ENCODE results near the gene OTUD5.
A peak's percentile ranks its signal among the peaks of the same experiment; 100 is the strongest.
"Not testable (repeated sequence)": the region's sequence is repeated elsewhere in the genome, so short reads cannot be mapped to it uniquely, and the experiment has no call there.

OTUD5 gene

GRCh38 chrX:48910926-48911411, 46.4 kb downstream of the OTUD5 start:
- no peak for DNase-seq

- DNase-seq, result no peak
These were observed 47.6 kb downstream of the OTUD5 start for GRCh38 chrX:48909703-48910294.

GRCh38 chrX:48908600-48908999, 48.8 kb downstream of the OTUD5 start:
- DNase-seq, result no peak

- no peak for DNase-seq
These were observed 52.2 kb downstream of the OTUD5 start for GRCh38 chrX:48905090-48905790.

GRCh38 chrX:48904626-48905025, 52.8 kb downstream of the OTUD5 start:
- DNase-seq, result no peak

GRCh38 chrX:48904180-48904579, 53.2 kb downstream of the OTUD5 start:
- no peak for DNase-seq

GRCh38 chrX:48903290-48903689, 54.1 kb downstream of the OTUD5 start:
- DNase-seq, result no peak

GRCh38 chrX:48902776-48903175, 54.6 kb downstream of the OTUD5 start:
- DNase-seq, result no peak

- no peak for DNase-seq
These were observed 55.3 kb downstream of the OTUD5 start for GRCh38 chrX:48902135-48902534.

GRCh38 chrX:48901069-48901468, 56.3 kb downstream of the OTUD5 start:
- DNase-seq, result no peak

- DNase-seq, result no peak
These were observed 58.4 kb downstream of the OTUD5 start for GRCh38 chrX:48899078-48899410.

- DNase-seq, result peak; percentile 66 to 97 (median 83)
These were observed 59.6 kb downstream of the OTUD5 start, which contains the start of the genes PQBP1 and TIMM17B for GRCh38 chrX:48897625-48898306. Gene PQBP1, plus strand, starts transcription at chrX:48897930. Its CDS starts 580 bp downstream, at chrX:48898510. Gene TIMM17B, minus strand, starts transcription at chrX:48897768. Its CDS starts 19 bp downstream, at chrX:48897749.

GRCh38 chrX:48897157-48897624, 60.2 kb downstream of the OTUD5 start:
- DNase-seq, result peak; percentile 30 to 78 (median 49)

GRCh38 chrX:48896611-48897011, 60.8 kb downstream of the OTUD5 start:
- no peak for DNase-seq

GRCh38 chrX:48894891-48895290, 62.5 kb downstream of the OTUD5 start:
- DNase-seq, result no peak

GRCh38 chrX:48893556-48894348, 63.7 kb downstream of the OTUD5 start:
- no peak for DNase-seq

GRCh38 chrX:48892896-48893295, 64.5 kb downstream of the OTUD5 start:
- DNase-seq, result no peak

- DNase-seq, result peak; percentile 46 to 79 (median 67)
These were observed 65.8 kb downstream of the OTUD5 start for GRCh38 chrX:48891402-48892288.

GRCh38 chrX:48890934-48891401, 66.4 kb downstream of the OTUD5 start:
- DNase-seq, result peak in 1 of 5 experiments; percentile 40

GRCh38 chrX:48890296-48890925, 67.0 kb downstream of the OTUD5 start:
- no peak for DNase-seq

- DNase-seq, result not testable (repeated sequence)
These were observed 70.8 kb downstream of the OTUD5 start for GRCh38 chrX:48886586-48886985.
